Hematopoietic multipotent progenitor cell treated with erythropoietin and hydrocortisone succinate and interleukin-3 and kit ligand, for 4 days (in vitro differentiated cells): ENCODE results near the gene MOB3B.

Experiments
- DNase-seq: peaks from one replicate; pipeline ENCODE4 v3.0.0-alpha.2; 2015

The MOB3B gene

DNA sequence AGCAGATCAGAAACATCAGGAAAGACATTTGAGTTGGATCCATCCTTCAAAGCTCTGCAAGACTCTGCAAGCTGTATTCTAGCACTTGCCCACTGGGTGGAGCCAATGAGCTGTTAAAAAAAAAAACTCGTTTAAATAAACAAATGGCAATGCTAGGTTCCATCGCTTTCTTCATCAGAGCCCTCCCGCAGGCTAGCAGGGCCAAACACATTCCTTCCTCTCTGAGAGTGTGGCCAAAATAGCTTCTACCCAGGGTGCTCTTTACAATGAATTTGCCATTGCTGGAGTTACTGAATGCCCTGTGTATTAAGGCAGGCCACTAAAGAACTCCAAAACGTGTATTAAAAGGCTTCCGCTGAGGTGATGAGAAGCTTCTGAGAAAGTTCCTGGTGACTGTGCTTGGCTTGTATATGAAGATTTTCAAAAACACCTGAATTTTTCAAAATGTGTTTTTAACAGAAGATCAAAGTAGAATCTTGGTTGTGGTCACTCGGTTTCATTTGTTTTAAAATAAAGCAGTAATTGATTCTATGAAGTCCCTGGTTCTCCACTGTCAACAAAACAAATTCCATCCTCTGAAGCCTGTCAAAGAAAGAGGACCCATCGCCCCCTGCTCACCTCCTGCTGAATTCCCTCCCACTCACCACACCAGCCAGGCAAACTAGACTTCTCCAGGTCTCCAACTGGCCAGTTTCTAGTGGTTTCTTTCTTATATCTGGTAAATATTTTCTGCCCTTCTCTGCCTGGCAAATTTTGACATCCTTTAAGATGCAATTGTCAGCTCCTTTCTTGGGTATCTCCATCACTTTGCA lies 196.2 kb downstream of the MOB3B start:
- peak; percentile 88 for DNase-seq

DNA sequence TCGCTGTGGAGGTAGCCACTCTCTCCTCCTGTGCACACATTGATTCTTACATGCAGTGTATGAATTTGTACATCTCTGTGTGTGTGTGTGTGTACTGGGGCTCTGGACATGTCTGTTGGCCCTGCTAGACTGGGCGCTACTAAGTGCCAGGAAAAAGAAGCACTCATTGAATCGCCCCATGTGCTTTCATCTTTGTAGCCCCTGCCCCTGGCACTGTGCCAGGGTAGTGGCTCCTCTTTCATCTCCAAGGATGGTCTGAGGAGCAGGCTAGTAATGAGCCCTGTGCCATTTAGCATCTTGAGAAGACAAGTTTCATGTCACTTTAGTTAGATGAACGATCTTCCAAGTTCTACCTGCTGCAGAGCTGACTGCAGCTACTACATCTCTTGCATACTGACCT lies 198.2 kb downstream of the MOB3B start:
- no peak for DNase-seq

DNA sequence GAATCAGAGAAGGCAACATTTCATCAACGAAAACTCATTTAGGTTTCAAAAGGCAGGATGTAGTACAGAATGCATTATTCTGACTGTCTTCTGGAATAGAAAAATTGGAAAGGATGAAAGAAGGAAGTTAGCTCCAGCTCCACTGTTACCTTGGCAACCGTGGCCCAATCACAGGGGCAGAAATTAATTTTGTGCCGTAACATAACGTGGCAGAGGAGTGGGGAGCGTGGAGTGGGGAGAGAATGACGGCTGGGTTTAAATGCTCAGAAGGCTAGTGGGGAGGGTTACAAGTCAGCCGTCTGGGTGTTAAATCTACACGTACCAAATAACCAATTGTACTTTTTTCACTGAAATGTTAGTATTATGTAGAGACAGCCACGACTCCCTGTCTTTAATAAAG lies 200.3 kb downstream of the MOB3B start:
- DNase-seq: no peak

- DNase-seq: no peak
Observed at GRCh38 chr9:27328483-27328882, 201.1 kb downstream of the MOB3B start.

DNA sequence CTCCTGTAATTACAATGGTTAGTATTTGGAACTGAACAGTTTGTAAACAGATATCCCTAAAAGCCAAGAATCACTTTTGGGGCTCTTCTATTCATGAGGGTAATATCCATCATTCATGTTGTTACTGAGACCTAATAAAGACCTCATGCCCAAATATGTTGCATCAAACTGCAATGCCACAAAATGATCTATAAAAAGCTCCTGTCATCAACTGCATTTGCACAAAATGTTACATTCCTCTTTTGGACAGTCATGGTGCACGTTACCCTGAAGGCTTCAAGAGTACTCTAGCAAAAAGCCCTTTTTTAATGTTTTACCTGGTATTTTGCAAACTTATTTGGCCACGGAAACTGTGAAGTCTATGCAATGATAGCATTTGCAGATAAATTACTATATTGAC lies 218.4 kb downstream of the MOB3B start:
- no peak for DNase-seq

GRCh38 chr9:27310582-27310981 lies 219.0 kb downstream of the MOB3B start:
- DNase-seq: no peak

DNA sequence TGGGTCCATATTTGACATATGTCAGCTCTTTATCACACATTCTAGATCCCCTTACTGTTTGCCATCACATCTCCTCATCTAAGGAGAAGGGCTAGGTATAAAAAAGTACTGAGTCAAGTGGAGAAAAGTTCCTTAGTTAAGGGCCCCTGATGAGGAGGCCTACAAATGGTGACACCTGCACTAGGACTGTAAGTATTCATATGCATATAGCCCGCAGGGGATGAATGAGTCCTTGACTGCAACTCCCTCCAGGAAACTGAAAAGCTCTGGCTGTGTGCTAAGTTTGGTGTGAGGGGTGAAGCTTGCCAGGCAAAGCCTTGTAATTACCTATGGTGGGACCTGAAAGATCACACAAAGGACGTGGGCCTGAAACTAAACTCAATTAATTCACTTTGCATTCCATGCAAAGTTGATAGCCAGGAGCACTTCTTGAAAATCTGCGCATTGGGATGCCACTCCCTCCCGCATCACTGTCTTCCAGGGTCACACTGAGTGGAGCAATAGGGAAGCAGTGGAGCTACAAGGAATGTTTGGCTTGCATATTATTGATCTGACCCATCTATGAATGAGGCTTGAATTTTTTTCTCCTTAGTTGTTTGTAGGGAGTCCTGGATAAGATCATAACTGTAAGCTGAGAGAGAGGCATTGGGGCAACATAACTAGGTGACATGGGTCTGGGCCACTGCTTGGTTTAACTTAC lies 220.8 kb downstream of the MOB3B start:
- DNase-seq: no peak

- no peak for DNase-seq
Observed at GRCh38 chr9:27304521-27304920, 225.1 kb downstream of the MOB3B start.

GRCh38 chr9:27303219-27303618 lies 226.4 kb downstream of the MOB3B start:
- no peak for DNase-seq

DNA sequence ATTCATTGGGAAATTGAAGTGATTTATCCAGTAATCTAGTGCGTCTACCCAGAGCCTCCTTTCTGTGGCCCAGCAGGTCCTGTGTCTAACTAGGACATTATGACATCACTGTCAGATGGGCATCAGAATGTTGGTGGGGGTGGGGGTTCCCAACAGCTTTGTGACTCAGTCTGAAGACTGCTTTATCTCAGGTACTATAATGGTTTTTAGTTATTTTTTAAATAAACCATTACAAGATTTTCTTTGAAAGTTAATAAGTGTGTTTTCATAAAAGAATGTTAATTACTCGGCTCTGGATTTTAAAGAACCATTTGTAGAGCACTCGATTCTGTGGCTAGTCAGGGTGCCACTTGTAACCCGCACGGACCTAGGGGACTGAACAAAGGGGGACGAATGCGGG lies 232.6 kb downstream of the MOB3B start, which contains the start of gene EQTN:
Gene EQTN (minus strand): TSS at position 101 of the 400 bp plus-strand sequence. CDS start 95 bp downstream, at position 6.
- DNase-seq: no peak

GRCh38 chr9:27293996-27294395 lies 235.6 kb downstream of the MOB3B start:
- no peak for DNase-seq

GRCh38 chr9:27292659-27293405 lies 236.8 kb downstream of the MOB3B start:
- DNase-seq: no peak

GRCh38 chr9:27291292-27291691 lies 238.3 kb downstream of the MOB3B start:
- no peak for DNase-seq

DNA sequence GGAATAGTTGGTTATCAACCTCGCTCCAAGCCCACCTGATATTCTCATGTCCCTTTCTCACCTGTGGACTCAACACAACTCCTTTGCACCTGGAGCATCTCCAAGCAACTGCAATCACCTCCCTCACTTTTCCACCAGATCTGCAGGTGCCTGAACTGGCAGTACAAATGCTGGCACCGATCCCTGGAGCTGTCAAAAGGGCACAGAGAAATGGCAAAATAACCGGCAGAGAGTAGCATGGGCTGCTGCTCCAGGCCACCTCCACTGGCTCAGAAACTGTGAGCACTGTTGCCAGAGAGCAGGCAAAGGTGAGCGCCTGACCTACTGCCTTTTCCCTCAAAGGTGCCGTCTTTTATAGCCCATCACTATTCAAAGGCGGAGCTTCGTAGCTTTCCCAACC lies 247.3 kb downstream of the MOB3B start:
- DNase-seq: no peak

DNA sequence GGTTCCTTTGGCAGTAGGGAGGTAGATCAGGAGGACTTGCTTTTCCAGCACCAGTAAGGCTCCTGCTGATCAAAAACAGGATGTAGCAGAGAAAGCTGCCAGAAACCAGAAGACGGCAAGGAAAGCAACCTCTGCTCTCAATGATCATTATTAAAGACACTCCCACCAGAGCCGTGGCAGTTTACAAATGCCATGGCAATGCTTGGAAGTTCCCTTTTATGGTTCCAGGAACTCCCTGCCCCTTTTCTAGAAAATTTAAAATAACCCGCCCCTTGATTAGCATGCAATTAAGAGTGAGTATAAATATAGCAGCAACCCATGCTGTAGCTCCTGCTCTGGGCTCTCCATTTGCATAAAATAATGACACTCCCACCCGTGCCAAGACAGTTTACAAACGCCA lies 248.8 kb downstream of the MOB3B start:
- DNase-seq: peak; percentile 81

DNA sequence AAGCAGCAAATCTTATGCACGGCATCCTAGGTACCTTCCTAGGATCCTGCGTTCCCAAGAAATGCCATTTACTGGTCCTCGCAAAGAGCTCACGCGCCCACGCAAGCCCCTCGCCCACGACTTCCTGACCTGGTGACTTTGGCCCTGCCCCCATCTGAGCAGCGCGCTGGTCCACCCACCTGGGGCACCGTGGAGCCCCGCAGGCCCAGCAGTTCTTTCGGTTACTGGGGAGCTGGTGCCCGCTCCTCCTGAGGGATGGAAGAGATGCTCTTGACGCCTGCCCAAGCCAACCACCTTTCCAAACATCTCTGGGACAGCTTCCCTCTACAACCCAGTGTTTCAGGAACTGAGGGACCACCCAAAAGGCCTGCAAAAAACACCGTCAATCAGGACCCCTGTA lies 249.4 kb downstream of the MOB3B start:
- no peak for DNase-seq

- no peak for DNase-seq
Observed at GRCh38 chr9:27279611-27280010, 250.0 kb downstream of the MOB3B start.

GRCh38 chr9:27278374-27278773 lies 251.2 kb downstream of the MOB3B start:
- DNase-seq: no peak

DNA sequence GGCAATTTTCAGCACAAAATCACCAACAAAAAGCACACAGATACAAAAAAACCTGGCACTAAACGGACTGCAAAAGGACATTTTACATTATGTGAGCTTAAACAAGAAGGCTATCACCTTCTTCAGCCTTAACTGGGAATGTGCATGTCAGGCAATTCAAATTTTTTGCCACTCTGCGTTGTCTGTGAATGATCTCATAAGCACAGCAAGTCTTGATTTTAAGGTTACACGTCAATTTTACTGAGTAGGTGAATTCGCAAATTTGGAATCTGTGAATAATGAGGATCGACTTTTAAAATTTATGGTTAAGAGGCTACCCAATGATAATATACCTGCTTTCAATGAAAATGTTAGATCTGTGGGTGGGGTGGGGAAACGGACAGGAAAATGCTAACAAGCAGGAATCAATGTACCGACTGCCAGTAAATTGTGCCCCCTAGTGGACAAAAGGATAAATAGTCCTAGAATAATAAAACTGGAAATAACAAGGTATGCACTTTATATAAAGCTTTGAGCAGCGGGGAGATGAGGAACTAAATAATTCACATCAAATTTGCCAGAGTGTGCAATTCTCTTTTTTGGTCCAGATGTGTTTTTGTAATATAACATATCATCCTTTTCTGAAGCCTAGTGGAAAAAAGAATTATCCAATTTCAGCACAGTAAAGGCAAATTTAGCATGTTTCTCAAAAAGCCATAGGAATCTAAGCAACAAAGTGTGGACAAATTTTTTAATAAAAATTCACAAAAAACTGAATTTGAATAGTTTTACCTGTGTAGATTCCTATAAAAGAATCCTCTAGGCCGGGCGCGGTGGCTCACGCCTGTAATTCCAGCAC lies 253.2 kb downstream of the MOB3B start:
- peak; percentile 86 for DNase-seq
